B cell (primary cell): ENCODE data around the gene CUL3.

Experiments used
- CTCF ChIP-seq: fragments of 200-600 bp; IDR thresholded peaks from one replicate; pipeline ENCODE4 v1.8.0; 2022; ENCODE audit warnings: antibody characterized with exemption, mild to moderate bottlenecking
- EZH2 ChIP-seq: IDR thresholded peaks from 2 replicates; pipeline ENCODE4 v1.6.1; 2012; ENCODE audit warnings: borderline replicate concordance, low read depth, mild to moderate bottlenecking, moderate library complexity, low read length; ENCODE audit not compliant: insufficient read depth, poor library complexity, severe bottlenecking

GRCh38 chr2:224630659-224631550 is 45.7 kb upstream of the CUL3 start:
- TF ChIP-seq CTCF (no peak), EZH2 (no peak)
